ENCODE data around the gene PTPRH.

PTPRH gene

GRCh38 chr19:55208880-55209692 is at the start of gene PTPRH:
Gene PTPRH (minus strand): TSS chr19:55209501. CDS start chr19:55209433, 68 bp downstream.
- DNase-seq = no peak

GRCh38 chr19:55258476-55258827 is 49.2 kb upstream of the PTPRH start:
- no peak for DNase-seq

DNA sequence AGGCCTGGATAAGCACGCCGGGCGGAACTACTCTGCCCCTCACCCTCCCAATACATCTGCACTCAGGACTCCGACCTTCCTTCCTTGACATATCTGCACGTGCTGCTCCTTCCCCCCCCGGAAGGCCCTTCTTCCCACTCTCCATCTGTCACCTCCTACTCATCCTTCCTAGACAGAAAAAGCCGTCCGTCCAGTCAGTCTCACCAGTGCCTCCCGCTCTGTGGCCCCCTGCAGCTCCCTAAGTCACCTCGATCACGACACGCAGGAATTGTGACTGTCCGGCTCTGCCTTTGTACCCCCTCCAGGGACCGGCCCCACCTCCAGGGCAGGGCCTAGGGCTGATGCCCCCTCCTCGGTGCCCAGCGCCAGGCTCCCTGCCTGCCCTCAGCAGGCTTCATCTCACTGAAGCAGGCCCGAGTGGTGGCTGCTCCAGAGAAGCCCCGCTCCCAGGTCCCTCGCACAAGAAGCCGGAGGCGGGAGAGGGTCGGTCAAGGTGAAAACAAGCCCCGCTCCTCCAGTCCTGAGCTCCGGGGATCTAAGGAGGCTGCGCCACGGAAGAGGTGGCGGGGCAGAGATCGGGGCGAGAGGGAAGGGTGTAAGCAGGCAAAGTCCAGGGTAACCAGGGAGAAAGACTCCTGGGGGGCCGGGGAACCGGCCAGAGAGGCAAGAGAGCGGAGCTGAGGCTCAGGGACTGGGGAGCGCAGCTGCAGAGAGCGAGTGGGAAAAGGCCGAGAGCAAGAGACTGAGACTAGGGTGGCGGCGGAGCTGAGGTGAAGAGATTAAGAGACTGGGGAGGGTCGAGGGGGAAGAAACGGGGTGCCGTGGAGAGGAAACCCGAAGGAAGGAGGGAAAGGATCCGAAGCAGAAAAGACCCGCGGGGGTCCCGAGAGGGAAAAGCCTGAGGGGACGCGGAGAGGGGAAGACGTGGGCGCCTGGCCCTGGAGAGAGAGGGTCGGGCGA is 48.4 kb upstream of the PTPRH start:
- DNase-seq = peak; percentile 32

DNA sequence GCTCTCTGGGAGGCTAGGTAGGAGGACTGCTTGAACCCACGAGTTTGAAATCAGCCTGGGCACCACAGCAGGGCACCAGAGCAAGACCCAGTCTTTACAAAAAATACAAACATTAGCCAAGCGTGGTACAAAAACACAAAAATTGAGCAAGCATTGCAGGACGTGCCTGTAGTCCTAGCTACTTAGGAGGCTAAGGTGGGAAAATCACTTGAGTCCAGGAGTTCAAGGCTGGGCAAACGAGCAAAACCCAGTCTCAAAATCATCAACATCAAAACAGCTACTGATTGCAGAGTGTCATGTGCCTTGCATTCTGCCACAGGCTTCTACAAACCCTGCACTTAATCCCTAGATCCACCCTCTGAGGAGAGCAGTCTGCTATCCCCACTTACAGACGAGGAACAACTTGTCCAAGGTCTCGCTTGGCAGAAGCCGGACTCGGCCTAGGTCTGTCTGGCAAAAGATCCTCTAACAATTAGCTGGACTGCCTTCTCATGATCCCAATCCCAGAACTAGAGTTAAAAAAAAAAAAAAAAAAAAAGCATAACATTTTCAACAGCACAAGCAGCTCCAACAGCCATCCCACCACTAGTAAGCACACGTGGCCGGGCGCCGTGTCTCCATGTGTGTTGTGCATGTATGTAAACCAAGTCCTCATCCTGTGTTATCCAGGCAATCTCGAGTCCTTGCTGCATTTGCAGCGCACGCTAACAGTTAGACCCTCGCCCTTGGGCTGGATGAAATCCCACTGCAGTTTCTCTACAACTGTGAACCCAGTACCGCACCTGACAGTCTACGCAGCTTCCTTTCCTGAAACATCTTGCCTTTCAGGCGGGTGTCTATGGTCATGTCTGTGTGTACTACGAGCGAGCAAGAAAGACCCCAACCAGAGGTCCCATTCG is 47.5 kb upstream of the PTPRH start:
- no peak for DNase-seq

DNA sequence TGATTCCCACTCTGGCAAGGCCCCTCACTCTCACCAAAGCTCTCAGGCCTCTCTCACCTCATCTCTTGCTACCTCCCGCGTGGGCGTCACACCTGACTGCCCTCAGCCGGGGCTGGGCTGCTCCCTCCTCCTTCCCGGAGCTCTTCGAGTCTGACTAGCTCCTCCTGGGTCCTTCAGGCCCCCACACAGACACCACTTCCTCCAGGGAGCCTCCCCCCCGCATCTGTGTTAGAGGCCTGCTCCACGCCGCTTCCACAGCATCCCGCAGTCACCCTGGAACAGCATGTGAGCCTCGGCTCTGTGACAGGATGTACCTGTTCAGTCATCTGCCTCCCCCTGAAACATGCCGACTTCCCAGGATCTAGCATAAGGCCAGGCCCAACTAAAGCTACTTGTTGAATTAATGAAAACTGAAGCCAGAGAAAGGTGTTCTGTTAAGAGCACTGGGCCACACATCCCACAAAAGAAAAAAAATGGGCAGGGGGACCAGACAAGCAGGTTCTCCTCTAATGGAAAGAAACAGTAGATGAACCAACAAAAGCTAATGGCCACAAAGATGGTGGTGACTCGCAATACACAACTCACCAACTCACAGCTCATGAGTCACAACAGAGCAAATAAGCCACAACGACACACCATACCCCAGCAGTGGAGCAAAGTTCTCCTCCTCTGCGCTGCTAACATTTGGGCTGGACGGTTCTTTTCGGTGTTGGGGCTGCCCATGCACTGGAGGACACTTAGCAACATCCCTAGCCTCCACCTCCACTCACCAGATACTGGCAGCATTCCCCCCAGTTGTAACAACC is 46.5 kb upstream of the PTPRH start:
- DNase-seq = peak; percentile 58

DNA sequence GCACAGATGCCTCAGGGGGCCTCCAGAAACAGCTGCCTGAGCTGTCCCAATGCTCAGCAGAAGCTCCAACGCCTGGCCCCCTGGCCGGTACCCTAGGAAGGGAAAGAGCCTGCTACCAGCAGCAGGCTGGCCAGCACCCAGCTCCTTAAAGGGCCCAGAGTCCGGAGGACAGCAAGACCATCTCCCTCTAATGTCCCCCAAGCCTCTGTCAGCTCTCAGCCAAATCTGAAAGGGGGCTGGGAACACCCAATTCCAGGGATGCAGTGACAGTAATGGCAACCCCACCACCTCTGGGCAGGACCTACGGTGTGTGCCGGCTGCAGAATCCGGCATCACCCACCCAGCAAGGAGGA is 45.3 kb upstream of the PTPRH start:
- no peak for DNase-seq

DNA sequence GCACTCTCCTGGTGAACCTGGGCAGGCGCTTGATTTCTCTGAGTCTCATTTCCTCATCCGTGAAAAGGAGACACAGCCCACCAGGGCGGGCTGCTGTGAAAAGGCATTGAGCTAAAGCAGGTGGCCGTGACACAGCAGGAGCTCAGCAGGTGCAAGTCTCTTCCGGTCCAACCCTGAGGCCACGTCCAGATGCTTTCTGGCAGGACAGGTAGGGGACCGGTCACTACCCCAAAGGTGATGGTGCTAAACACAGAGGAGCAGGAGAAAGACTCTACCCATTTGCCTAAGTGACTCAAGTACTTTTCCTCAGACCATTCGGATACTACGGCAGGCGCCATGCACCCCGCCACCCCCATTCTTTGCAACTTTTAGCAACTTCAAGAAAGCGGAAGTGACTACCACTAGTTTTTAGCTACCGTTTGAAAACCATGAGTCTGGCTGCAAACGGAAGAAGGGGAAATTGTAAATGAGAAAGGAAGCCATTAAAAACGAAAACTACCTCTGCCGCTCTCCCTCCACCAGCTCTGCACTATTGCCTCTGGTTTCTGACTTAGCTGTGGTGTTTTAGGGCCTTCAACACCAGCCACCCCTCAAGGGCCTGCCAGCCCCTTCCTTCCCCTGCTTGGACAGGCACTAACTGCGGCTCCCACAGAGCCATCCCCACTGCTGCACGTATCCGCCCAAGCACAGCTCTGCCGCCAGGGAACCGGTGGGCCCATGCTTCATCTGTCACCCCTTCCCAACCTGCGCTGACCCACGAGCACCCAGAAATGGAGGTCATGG is 44.7 kb upstream of the PTPRH start:
- peak; percentile 81 for DNase-seq

DNA sequence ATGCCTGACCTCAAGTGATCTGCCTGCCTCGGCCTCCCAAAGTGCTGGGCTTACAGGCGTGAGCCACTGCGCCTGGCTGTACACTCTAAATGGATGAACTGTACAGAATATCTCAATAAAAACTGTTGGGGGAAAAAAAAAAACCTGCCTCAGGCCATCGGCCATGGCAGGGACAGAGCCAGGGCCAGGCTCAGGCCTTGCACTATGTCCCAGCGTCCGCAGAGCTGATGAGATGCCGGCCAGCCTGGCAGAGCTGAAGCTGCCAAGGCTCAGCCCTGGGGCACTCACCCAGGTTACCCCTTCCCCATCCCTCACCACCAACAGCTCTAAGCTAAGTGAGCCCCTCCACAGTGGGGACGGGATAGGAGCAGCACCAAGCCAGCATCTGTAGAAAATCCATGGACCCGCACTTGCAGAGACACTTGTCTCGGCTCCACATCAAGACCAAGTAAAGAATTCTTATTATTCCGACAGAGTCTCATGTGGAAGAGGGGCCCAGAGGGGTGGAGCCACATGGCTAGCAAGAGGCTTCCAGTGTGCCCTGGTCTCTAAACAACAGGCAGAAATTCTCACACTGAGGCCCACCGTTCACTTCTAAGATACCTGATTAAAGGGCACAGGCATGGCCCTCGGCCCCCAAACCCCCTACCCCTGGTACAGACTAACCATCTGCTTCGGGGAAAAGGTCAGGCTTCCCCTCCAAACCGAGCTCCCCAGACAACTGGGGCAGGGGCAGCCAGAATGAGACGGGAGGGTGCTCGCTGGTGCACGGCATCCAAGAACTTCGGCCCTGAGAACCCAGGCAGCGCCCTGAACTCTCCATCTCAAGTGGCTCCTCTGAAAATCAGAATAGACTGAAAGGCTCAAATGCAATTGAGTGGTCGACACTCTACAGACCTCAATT is 43.7 kb upstream of the PTPRH start:
- no peak for DNase-seq

DNA sequence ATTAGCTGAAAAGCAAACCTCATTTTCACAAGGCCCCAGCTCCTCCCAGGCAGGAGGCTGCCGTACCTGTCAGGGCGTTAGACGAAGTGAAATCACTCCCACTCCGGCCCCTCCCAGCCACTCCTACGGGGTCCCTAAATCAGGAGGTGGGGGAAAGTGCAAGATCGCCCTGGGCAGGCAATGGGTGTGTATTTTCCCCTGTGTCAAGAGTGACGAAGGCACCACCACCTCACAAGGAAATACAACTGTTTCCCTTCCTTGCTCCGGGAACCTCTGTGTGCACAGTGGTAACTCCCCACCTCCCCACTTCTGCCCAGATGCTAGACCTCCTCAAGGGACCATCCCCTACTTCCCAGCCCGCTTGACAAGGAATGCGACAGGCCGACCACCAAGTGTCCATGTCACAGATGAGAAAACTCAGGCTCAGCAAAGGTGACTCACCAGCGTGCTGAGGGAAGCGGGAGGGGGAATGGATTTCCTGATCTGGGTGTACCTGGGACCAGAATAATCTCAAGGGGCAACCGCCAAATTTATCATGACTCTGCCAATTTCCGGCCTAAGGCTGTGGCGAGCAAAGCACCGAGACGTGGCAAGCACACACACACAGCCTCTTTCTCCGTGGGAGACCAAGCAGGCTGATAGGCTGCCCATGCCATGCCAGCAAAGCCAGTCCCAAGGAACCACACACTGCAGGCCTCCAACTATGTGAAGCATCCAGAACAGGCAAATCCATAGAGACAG is 42.2 kb upstream of the PTPRH start:
- no peak for DNase-seq

DNA sequence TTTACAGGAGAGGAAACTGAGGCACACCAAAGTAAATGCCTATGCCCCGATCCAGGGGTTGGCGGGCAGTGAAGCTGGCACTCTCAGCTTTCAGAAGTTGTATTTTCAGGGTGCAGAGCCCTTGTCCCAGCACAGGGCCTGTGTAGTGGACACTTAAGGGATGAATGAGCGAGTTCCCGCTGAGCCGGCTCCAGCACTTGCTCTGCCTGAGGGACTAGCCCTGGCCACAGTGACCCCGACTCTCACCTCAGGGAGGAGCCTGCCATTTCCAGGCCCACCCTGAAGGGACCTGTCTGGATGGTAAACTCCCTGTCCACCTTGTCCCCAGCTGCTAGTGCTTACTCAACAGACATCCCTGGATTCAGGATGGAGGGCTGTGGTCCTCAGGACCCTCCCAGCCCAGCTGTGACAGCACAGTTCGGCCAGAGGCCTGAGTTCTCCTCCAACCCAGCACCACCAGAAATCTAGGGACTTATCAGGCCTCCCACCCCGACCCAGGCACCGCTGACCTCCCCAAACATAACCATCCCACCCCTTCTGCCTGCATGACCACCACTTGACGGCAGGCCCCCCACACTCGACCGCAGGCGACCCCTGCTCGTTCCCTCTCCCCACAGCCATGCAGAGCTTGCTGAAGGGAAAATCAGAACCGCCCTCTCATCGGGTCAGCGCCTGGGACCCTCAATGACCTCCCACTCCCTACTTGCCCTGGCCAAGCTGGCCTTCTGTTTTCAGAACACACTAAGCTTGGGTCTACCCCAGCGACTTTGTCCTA is 41.1 kb upstream of the PTPRH start:
- no peak for DNase-seq

- no peak for DNase-seq
These were observed 40.5 kb upstream of the PTPRH start for GRCh38 chr19:55249841-55250240.

DNA sequence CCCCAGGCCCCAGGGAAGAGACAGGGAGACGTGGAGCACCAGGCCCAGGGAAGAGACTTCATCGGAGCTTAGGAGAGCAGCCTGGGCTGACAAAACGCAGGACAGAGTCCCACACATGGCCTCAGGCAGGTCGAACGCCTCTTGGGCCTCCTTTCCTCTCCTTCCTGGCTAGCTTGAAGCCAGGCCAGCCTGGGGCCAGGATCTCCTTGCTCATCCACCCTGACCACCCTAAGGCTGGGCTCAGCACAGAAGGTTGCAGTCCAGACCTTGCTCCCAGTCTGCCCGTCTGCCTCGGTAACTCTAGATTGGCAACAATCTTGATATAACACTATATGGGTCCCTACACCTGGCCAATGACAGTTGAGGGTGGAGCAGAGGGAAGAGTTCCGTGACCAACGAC is 39.4 kb upstream of the PTPRH start:
- DNase-seq = no peak

DNA sequence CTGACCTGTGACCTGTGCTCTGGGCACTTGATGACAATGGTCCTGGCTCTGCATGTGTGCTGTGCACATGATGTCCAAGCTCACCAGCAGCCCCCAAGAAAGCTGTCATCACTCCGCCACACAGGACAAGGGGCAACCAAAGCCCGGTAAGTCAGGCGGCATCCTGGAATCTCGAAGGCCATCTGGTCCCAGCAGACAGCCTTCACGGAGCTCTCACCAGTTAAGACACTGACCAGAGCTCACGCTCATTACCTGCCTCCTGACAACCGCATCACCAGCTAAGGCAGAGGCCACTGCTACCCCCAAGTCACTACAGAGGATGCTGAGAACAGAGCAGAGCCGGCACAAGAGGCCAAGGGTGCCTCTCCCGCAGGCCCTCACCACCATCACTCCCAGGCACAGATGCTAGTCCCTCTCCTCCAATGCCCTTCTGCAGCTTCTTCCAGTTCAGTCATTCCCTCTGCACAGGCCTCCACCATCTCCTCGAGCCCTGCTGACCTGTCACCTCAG is 38.9 kb upstream of the PTPRH start:
- no peak for DNase-seq

DNA sequence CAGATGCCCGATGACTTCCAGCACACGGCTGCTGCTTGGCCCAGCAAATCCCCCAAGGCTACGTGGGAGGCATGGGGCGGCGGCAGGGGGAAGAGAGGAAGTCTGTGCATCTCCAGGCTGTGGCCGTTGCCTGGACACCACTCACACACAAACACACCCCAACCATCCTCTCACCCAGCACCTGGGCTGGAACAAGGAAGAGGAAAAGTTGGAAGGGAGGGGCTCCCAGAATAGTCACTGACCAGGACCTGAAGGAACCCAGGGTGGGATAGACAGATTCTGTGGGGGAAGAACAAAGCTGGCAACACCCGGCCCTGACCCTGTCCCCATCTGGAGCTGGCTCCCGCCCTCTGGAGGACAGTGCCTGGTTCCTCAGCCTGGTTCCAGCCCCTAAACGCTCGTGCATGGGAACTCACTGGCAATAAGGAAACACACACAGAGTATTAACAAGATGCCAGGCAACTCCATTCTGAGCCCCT is 38.4 kb upstream of the PTPRH start:
- peak; percentile 49 for DNase-seq

DNA sequence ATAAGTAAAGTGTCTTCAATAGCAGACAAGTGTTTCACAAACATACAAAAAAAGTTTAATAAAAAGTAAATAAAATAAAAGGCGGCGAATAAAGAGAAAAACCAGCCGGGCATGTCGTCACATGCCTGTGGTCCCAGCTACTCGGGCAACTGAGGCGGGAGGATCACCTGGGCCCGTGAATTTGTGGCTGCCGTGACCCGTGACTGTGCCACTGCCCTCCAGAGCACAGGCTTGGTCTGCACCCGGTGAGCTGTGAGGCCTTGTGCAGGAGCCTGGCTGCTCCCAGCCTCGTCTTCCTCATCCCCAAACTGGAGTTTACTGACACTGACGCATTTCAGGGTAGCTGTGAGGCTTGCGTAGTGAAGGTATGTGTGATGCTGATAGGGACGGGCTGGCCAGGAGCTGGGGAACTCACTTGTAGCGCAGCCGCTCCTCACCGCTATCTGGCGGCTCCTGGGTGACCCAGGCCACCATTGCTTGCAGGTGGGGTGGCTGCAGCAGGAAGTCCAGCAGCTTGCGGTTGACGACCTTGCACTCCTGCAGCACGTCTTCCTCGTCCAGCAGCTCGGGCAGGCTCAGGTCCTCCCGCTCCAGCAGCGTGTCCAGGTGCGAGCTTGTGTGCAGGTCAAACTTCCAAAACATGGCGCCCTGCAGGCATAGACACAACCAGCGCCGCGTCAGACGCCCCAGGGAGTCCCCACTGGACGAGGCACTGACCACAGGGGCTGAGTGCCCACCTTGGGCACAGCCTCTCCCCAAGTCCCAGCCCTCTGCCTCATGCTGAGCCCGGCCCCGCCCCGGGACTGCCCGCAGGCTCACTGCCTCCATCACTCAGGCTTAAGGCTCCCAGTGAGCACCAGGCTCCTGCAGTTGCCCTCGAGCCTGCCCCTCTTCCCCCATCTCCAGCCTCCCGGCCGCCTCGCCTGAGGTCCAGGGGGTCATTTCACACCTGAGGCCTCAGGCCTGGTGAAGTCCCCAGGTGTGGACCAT is 37.5 kb upstream of the PTPRH start:
- no peak for DNase-seq

- no peak for DNase-seq
These were observed 36.1 kb upstream of the PTPRH start for GRCh38 chr19:55245236-55245904.

Measured in inflammatory macrophage treated with lipopolysaccharide for 4 hours (primary cell).